Heart left ventricle (tissue), 16 donors: ENCODE results near the gene SCYL1. TPM values are rescaled to one million over a fixed set of nuclear protein-coding genes. Genes with fewer than 3 reads are reported as not detected.

Source experiments
- ATAC-seq, 4 donors: fragments of 200-7000 bp; cut with Tn5 transposase; one replicate each; pipeline ENCODE4 v1.9.1; 2020 to 2022; ENCODE audit warnings: moderate library complexity in 4 of 4, mild to moderate bottlenecking in 3 of 4, moderate number of reproducible peaks in 1 of 4
- DNase-seq, 5 donors: peaks; one replicate each; pipeline ENCODE4 v3.0.0-alpha.2; 2020
- H3K27ac ChIP-seq, 12 donors: fragments of 200-600 bp; sonication (generic) in 4 of 12; one replicate each; pipeline versions ENCODE4 v1.5.0 to v1.8.0; 2016 to 2022; ENCODE audit warnings: mild to moderate bottlenecking in 2 of 12
- H3K27me3 ChIP-seq, 9 donors: fragments of 200-600 bp; sonication (generic) in 2 of 9; one replicate each; pipeline versions ENCODE4 v1.5.1 to v1.8.0; 2016 to 2022; ENCODE audit warnings: mild to moderate bottlenecking in 3 of 9
- H3K36me3 ChIP-seq, 9 donors: fragments of 200-600 bp; sonication (generic) in 2 of 9; one replicate each; pipeline versions ENCODE4 v1.5.0 to v1.8.0; 2018 to 2022; ENCODE audit warnings: mild to moderate bottlenecking in 2 of 9
- H3K4me1 ChIP-seq, 12 donors: fragments of 200-600 bp; sonication (generic) in 4 of 12; one replicate each; pipeline versions ENCODE4 v1.5.0 to v1.8.0; 2016 to 2022; ENCODE audit warnings: mild to moderate bottlenecking in 3 of 12
- H3K4me3 ChIP-seq, 12 donors: fragments of 200-600 bp; sonication (generic) in 4 of 12; one replicate each; pipeline versions ENCODE4 v1.5.0 to v1.8.0; 2017 to 2022; ENCODE audit warnings: mild to moderate bottlenecking in 9 of 12, moderate library complexity in 4 of 12
- H3K9me3 ChIP-seq, 12 donors: fragments of 200-600 bp; sonication (generic) in 4 of 12; one replicate each; pipeline versions ENCODE4 v1.5.0 to v1.8.0; 2016 to 2022; ENCODE audit warnings: mild to moderate bottlenecking in 1 of 12
- CTCF ChIP-seq, 12 donors: fragments of 200-600 bp; sonication (generic) in 4 of 12; IDR thresholded peaks; one replicate each; pipeline versions ENCODE4 v1.5.0 to v1.8.0; 2018 to 2022; ENCODE audit warnings: antibody characterized with exemption in 12 of 12, mild to moderate bottlenecking in 5 of 12
- POLR2A ChIP-seq, 2 donors: fragments of 450-650 bp; IDR thresholded peaks; one replicate each; pipeline ENCODE4 v1.6.1; 2017; ENCODE audit warnings: antibody characterized with exemption in 2 of 2, mild to moderate bottlenecking in 2 of 2, moderate library complexity in 2 of 2
- WGBS, 4 donors: extraction: QIAGEN DNeasy Blood & Tissue Kit in 2 of 4; methylation state at CpG; one replicate each; pipeline versions ENCODE4 v1.1.5 to v1.1.7; 2013 to 2018; 5-methylcytosine and 5-hydroxymethylcytosine counted together
- intact Hi-C, 10 donors: fragments of 100-400 bp; cut with DNase I; formaldehyde crosslinking; loops; one replicate each; pipeline versions ENCODE4 v1.11.1 to v1.14.2; 2022
- polyA plus RNA-seq, 2 donors: library from polyadenylated mRNA; stranded (reverse); fragments of 200-250 nt; gene quantifications; one replicate each; pipeline ENCODE4 v1.2.3, GENCODE V29; 2013
- total RNA-seq, 9 donors: library from RNA; depleted of rRNA in 2 of 9; stranded (reverse); fragments of >200 nt in 2 of 9; fragmentation: NEBNext Ultra II Directional in 3 of 9; extraction: Animal tissue kit (Norgen Biotek cat#: 25700) in 3 of 9; gene quantifications; one replicate each; pipeline versions ENCODE4 v1.1.0 to v1.2.4, GENCODE V29; 2016 to 2023
- donor health status: ischemic (EF 13 %, LVEDD 7.1; RV severe dilation, severe dysfunction).
- donor health status: healthy with polysubstance abuse.
- donor health status: DM: no; HTN: yes; CAD: no.
- donor health status: DM: no; HTN: no; CAD: no.
- donor health status: ischemic (EF 25% LVEDD 6.9; RV normal size, moderate dysfunction).
- donor health status: ischemic (EF 25% LVEDD 5.7; RV mildly dilated, moderate dysfunction).
- donor health status: healthy.
- donor health status: DM: yes; HTN: yes; CAD: no.
- donor health status: ischemic (EF 35%, LVEDD 5.7; RV mildly dilated, moderate dysfunction).
- donor health status: nonischemic (EF 11% LVEDD 7.7; RV severe dilation, severe dysfunction).
- donor health status: DM: yes; HTN: yes; CAD: no.
- donor health status: PGD.
- donor health status: ischemic (EF 29% LVEDD 5.4; RV normal size, mild dysfunction).
- donor health status: nonischemic (EF 23%, LVEDD 6.1; RV moderate dilation, normal function).

Gene SCYL1
- total and polyA plus RNA-seq, 11 donors = 51.6 to 135 (median 64.2) TPM

GRCh38 chr11:65571940-65572339 is 47.1 kb downstream of the SCYL1 start:
- no peaks in the 10 kb centered on the region for H3K9me3 ChIP-seq
- H3K4me1 ChIP-seq = peaks cover 17 to 81% (median 63%) of the 10 kb centered on the region in 12 donors
- TF ChIP-seq POLR2A (IDR thresholded peaks at IDR 0.05) (no peak), CTCF (IDR thresholded peaks at IDR 0.05) (peak in 6 of 12 donors; percentile 11 to 44 (median 21))
- peak overlapping the region; percentile 80 to 99 (median 96) for H3K27ac ChIP-seq
- intact Hi-C loops = loop anchor here in 4 of 10 donors (2.0 to 5.0 kb wide), 5 partner anchors 31 to 150 kb away; partner anchors contain the start of genes MAP3K11 (in 1 of the 4), NEAT1 (in 1 of the 4) and RELA (in 1 of the 4)
- no peak for ATAC-seq
- H3K4me3 ChIP-seq = peak overlapping the region in 11 of 12 donors; percentile 37 to 96 (median 81)
- no peak for DNase-seq
- H3K36me3 ChIP-seq = peaks cover 0 to 15% (median 0%) of the 10 kb centered on the region in 9 donors
- H3K27me3 ChIP-seq = peaks cover 0 to 6% (median 0%) of the 10 kb centered on the region in 9 donors
- 5 to 15% (median 8%) methylated on average over 10 to 11 of the region's 11 CpGs for WGBS, 4 donors

- intact Hi-C loops = loop anchor here in 3 of 10 donors (1.0 to 5.0 kb wide), 5 partner anchors 31 to 150 kb away; partner anchors contain the start of genes MAP3K11 (in 1 of the 3), NEAT1 (in 1 of the 3) and RELA (in 1 of the 3)
- H3K4me3 ChIP-seq = peak within 1 kb of the TSS; percentile 9 to 96 (median 84)
- H3K27me3 ChIP-seq = peaks cover 0 to 6% (median 0%) of the 10 kb centered on the region in 9 donors
- ATAC-seq = peak; percentile 9 to 42 (median 16)
- H3K27ac ChIP-seq = peak within 1 kb of the TSS; percentile 80 to 99 (median 96)
- TF ChIP-seq POLR2A (IDR thresholded peaks at IDR 0.05) (peak in 1 of 2 donors; percentile 51), CTCF (IDR thresholded peaks at IDR 0.05) (no peak)
- no peaks in the 10 kb centered on the region for H3K9me3 ChIP-seq
- H3K4me1 ChIP-seq = peaks cover 18 to 86% (median 69%) of the 10 kb centered on the region in 12 donors
- H3K36me3 ChIP-seq = peaks cover 0 to 15% (median 0%) of the 10 kb centered on the region in 9 donors
- 0 to 1% (median 0%) methylated on average over 28 to 86 of the region's 86 CpGs for WGBS, 4 donors
- DNase-seq = peak; percentile 92 to 96 (median 94)
These were observed 47.6 kb downstream of the SCYL1 start, which contains the start of gene FAM89B for GRCh38 chr11:65572356-65573051. Gene FAM89B (plus strand): TSS chr11:65572538. CDS start chr11:65572670, 132 bp downstream.

- intact Hi-C loops = loop anchor here in 5 of 10 donors (1.0 to 5.0 kb wide), 8 partner anchors 15 to 151 kb away; partner anchors contain the start of genes MAP3K11 (in 3 of the 5), NEAT1 (in 1 of the 5), PCNX3 (in 1 of the 5) and RELA (in 1 of the 5)
- peak overlapping the region; percentile 9 to 96 (median 78) for H3K4me3 ChIP-seq
- H3K9me3 ChIP-seq = no peaks in the 10 kb centered on the region
- H3K27ac ChIP-seq = peak overlapping the region; percentile 89 to 99 (median 96)
- peaks cover 18 to 89% (median 72%) of the 10 kb centered on the region in 12 donors for H3K4me1 ChIP-seq
- peaks cover 0 to 7% (median 0%) of the 10 kb centered on the region in 9 donors for H3K36me3 ChIP-seq
- ATAC-seq = no peak
- peak in 2 of 5 donors; percentile 38 to 51 for DNase-seq
- H3K27me3 ChIP-seq = peaks cover 0 to 6% (median 0%) of the 10 kb centered on the region in 9 donors
- TF ChIP-seq POLR2A (IDR thresholded peaks at IDR 0.05) (no peak), CTCF (IDR thresholded peaks at IDR 0.05) (no peak)
- 24 to 36% (median 31%) methylated on average over 16 to 22 of the region's 22 CpGs for WGBS, 4 donors
These were observed 48.7 kb downstream of the SCYL1 start for GRCh38 chr11:65573391-65574079.
